Stomach (tissue), 4 donors: ENCODE measurements around the gene PRKCE.

Experiments used
- POLR2AphosphoS5 ChIP-seq, 3 donors: sonication (generic); formaldehyde crosslinking; IDR thresholded peaks; one replicate each; pipeline ENCODE4 v1.6.1; 2016; ENCODE audit warnings: antibody characterized with exemption in 3 of 3
- TF ChIP-seq, protein P1 (sequence below), 7 experiments: fragments of 450-650 bp in 4 of 7; fragments of 200-600 bp in 3 of 7; sonication (generic) in 3 of 7; IDR thresholded peaks; one replicate each; pipeline ENCODE4 v1.5.1; 2016 to 2019; ENCODE audit warnings: antibody characterized with exemption in 7 of 7, control low read depth in 2 of 7, mild to moderate bottlenecking in 1 of 7

DNA sequence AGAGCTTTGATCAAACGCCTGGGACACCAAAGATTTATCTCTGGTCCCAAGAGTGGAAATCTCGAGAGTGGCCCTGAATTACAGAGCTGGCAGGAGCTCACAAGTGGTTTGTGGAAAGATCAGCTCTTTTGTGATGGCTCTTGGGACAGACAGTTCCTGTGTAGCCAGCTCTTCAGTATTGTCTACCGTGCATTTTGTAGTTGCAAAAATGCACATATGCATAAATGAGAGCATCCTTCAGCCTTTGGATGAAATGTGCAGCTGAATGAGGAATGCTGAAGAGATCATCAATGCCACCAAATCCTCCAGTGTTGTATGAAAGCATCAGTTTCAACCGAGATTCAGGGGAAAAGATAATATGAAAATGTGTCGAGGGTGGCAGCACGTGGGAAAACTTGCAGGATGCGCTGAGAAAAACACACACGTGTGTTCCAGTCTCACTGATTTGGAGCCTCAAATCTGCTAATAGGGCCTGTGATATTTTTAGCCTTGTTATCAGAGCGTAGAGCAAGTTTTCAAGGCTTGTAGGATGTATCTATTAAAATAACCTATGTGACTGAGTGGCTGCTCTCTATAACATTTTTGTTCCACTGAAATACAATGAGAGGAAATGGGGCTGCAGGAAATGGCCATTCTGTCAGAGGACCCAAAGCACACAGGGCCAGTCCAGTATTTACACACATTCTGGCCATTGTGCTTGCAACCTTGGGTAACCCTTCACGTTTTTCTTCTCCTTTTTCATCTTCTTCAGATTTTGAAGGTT lies 138.7 kb downstream of the PRKCE start:
- TF ChIP-seq POLR2AphosphoS5 (IDR thresholded peaks at IDR 0.05) = no peak
- TF ChIP-seq, protein P1, sequence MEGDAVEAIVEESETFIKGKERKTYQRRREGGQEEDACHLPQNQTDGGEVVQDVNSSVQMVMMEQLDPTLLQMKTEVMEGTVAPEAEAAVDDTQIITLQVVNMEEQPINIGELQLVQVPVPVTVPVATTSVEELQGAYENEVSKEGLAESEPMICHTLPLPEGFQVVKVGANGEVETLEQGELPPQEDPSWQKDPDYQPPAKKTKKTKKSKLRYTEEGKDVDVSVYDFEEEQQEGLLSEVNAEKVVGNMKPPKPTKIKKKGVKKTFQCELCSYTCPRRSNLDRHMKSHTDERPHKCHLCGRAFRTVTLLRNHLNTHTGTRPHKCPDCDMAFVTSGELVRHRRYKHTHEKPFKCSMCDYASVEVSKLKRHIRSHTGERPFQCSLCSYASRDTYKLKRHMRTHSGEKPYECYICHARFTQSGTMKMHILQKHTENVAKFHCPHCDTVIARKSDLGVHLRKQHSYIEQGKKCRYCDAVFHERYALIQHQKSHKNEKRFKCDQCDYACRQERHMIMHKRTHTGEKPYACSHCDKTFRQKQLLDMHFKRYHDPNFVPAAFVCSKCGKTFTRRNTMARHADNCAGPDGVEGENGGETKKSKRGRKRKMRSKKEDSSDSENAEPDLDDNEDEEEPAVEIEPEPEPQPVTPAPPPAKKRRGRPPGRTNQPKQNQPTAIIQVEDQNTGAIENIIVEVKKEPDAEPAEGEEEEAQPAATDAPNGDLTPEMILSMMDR (IDR thresholded peaks at IDR 0.05) = no peak
